Endothelial cell of umbilical vein (primary cell): ENCODE measurements around the gene ZNF471. TPM values are rescaled to one million over a fixed set of nuclear protein-coding genes. Genes with fewer than 3 reads are reported as not detected.
A peak's percentile ranks its signal among the peaks of the same experiment; 100 is the strongest.

Source experiments
- BruUV-seq: library from RNA; stranded (reverse); fragments of 400-500 nt; replicated peaks from 2 replicates; lab custom pipeline; 2021; lab: Mats Ljungman, UMichigan
- CTCF ChIA-PET: fragments of 300-600, 350-600 bp; sonication (Branson Sonifier 250); formaldehyde crosslinking; loops from one replicate; lab custom pipeline; 2021; ENCODE audit warnings: antibody characterized with exemption, inconsistent platforms; lab: Charles Lee
- POLR2A ChIA-PET: fragments of 300-600, 350-600 bp; sonication (Branson Sonifier 250); formaldehyde crosslinking; loops from one replicate; lab custom pipeline; 2021; ENCODE audit warnings: antibody characterized with exemption, inconsistent platforms; lab: Charles Lee
- DNase-seq: peaks from one replicate; pipeline ENCODE4 v3.0.0-alpha.2; 2011; ENCODE audit warnings: low read depth, low spot score
- FAIRE-seq: peaks from 2 replicates; lab custom pipeline; 2011; peaks lifted over from hg19 to GRCh38; lab: Jason Lieb, UNC
- H2AFZ ChIP-seq: 2 replicates; pipeline ENCODE4 v1.6.0; 2012; ENCODE audit warnings: low read depth, low read length, control low read depth, inconsistent platforms
- H3K27ac ChIP-seq: 2 replicates; pipeline ENCODE4 v1.5.1; 2011; ENCODE audit warnings: low read depth, mild to moderate bottlenecking, control low read depth, low read length, moderate library complexity; ENCODE audit not compliant: insufficient read depth
- H3K27me3 ChIP-seq, 2 experiments: 2 replicates each; pipeline versions ENCODE4 v1.6.0 to v1.6.1; 2011; ENCODE audit warnings: low read length in 2 of 2, mixed read lengths in 1 of 2; ENCODE audit not compliant: control insufficient read depth in 2 of 2, insufficient read depth in 2 of 2
- H3K36me3 ChIP-seq, 2 experiments: 2 replicates in 1 of 2; 3 replicates in 1 of 2; pipeline ENCODE4 v1.5.1; 2011; ENCODE audit warnings: low read length in 2 of 2, mild to moderate bottlenecking in 1 of 2, moderate library complexity in 1 of 2; ENCODE audit not compliant: control insufficient read depth in 2 of 2, insufficient read depth in 2 of 2; ENCODE audit errors: extremely low read depth in 1 of 2
- H3K4me1 ChIP-seq: 3 replicates; pipeline ENCODE4 v1.5.1; 2011; ENCODE audit warnings: mild to moderate bottlenecking, low read length; ENCODE audit not compliant: control insufficient read depth, insufficient read depth; ENCODE audit errors: extremely low read depth
- H3K4me2 ChIP-seq: 2 replicates; pipeline ENCODE4 v1.6.1; 2011; ENCODE audit warnings: low read length, control low read depth, mixed read lengths; ENCODE audit not compliant: insufficient read depth
- H3K4me3 ChIP-seq, 3 experiments: fragments of 200-600 bp in 1 of 3; sonication (generic), shearing (Covaris generic) in 1 of 3; replicated peaks in 1 of 3; 2 replicates each; pipeline ENCODE4 v1.5.1; 2011 to 2016; ENCODE audit warnings: control low read depth in 3 of 3, low read length in 3 of 3, mild to moderate bottlenecking in 2 of 3, inconsistent platforms in 1 of 3, low read depth in 1 of 3, moderate library complexity in 1 of 3; ENCODE audit not compliant: insufficient read depth in 1 of 3
- H3K79me2 ChIP-seq: 2 replicates; pipeline ENCODE4 v1.6.0; 2012; ENCODE audit warnings: low read length, inconsistent platforms; ENCODE audit not compliant: control insufficient read depth, insufficient read depth
- H3K9ac ChIP-seq: replicated peaks from 2 replicates; pipeline ENCODE3; 2011; ENCODE audit warnings: low read length, control low read depth; ENCODE audit not compliant: insufficient read depth; ENCODE audit errors: extremely low read depth
- H3K9me1 ChIP-seq: replicated peaks from 3 replicates; pipeline ENCODE4 v1.6.0; 2011; ENCODE audit warnings: mild to moderate bottlenecking, low read length; ENCODE audit not compliant: control insufficient read depth, insufficient read depth; ENCODE audit errors: extremely low read depth
- H3K9me3 ChIP-seq: replicated peaks from 2 replicates; pipeline ENCODE4 v1.5.1; 2012; ENCODE audit warnings: low read length, inconsistent platforms; ENCODE audit not compliant: control insufficient read depth, insufficient read depth
- H4K20me1 ChIP-seq: replicated peaks from 2 replicates; pipeline ENCODE3; 2011; ENCODE audit warnings: mild to moderate bottlenecking, low read length; ENCODE audit not compliant: control insufficient read depth, insufficient read depth; ENCODE audit errors: extremely low read depth
- CTCF ChIP-seq, 2 donors: IDR thresholded peaks; 1 replicate in 1 of 2; 2 replicates in 1 of 2; pipeline ENCODE4 v1.5.1; 2011; ENCODE audit warnings: low read length in 2 of 2, mild to moderate bottlenecking in 2 of 2, moderate library complexity in 2 of 2, control low read depth in 1 of 2, inconsistent platforms in 1 of 2, low read depth in 1 of 2; ENCODE audit not compliant: insufficient read depth in 1 of 2; ENCODE audit errors: extremely low read depth in 1 of 2
- EZH2 ChIP-seq: IDR thresholded peaks from 2 replicates; pipeline ENCODE4 v1.6.1; 2012; ENCODE audit warnings: borderline replicate concordance, low read depth, mild to moderate bottlenecking, moderate library complexity, low read length, inconsistent platforms; ENCODE audit not compliant: severe bottlenecking
- FOS ChIP-seq: IDR thresholded peaks from 2 replicates; pipeline ENCODE4 v1.6.1; 2011; ENCODE audit warnings: mild to moderate bottlenecking, low read length, moderate library complexity, borderline replicate concordance; ENCODE audit not compliant: insufficient read depth
- GATA2 ChIP-seq: IDR thresholded peaks from 2 replicates; pipeline ENCODE4 v1.7.0; 2011; ENCODE audit warnings: low read depth, mild to moderate bottlenecking, moderate library complexity, mixed read lengths, low read length; ENCODE audit not compliant: insufficient read length, insufficient read depth
- MAX ChIP-seq: IDR thresholded peaks from 2 replicates; pipeline ENCODE4 v1.6.1; 2011; ENCODE audit not compliant: insufficient read depth, insufficient read length
- POLR2A ChIP-seq: IDR thresholded peaks from 2 replicates; pipeline ENCODE4 v1.6.1; 2012; ENCODE audit warnings: low read depth, mild to moderate bottlenecking, control low read depth, low read length
- POLR2AphosphoS5 ChIP-seq: IDR thresholded peaks from 2 replicates; pipeline ENCODE4 v1.6.1; 2012; ENCODE audit warnings: low read depth, mild to moderate bottlenecking, control low read depth, low read length, moderate library complexity; ENCODE audit not compliant: insufficient read depth
- dilution Hi-C: fragments of 300-500 bp; cut with MboI; formaldehyde crosslinking; loops from one replicate; pipeline ENCODE4 v1.15.0; 2019; ENCODE audit warnings: low sequenced_read_pairs; ENCODE audit not compliant: extremely low pct_ligation_motif_present
- intact Hi-C: fragments of 100-400 bp; cut with micrococcal nuclease; formaldehyde crosslinking; loops from one replicate; pipeline ENCODE4 v1.10.0; 2022
- polyA plus RNA-seq, 4 experiments: library from polyadenylated mRNA; depleted of rRNA in 3 of 4; stranded (reverse) in 3 of 4; unstranded in 1 of 4; fragments of >200 nt; gene quantifications; 2 replicates each; pipeline versions ENCODE4 v1.2.1 to v1.2.3, GENCODE V29; 2011 to 2012; ENCODE audit warnings: missing spikeins in 1 of 4
- total RNA-seq: library from RNA; stranded (reverse); gene quantifications from 2 replicates; pipeline ENCODE4 v1.2.3, GENCODE V29; 2021

The ZNF471 gene
- total and polyA plus RNA-seq, 2 donors (not counting 3 experiments of a cell fraction or from before 2014, with no cell fraction given): 0.92 to 3.1 TPM

- Histone ChIP-seq H3K36me3 (no peaks in the 10 kb centered on the region), H3K9me1 (no peaks in the 10 kb centered on the region), H3K4me1 (no peaks in the 10 kb centered on the region), H3K4me2 (peak within 1 kb of the TSS; percentile 73), H3K4me3 (peak within 1 kb of the TSS in 2 of 3 experiments; percentile 54 to 65), H3K79me2 (no peaks in the 10 kb centered on the region), H3K9ac (peak within 1 kb of the TSS; percentile 6), H3K27me3 (no peaks in the 10 kb centered on the region), H2AFZ (peak within 1 kb of the TSS; percentile 45), H3K27ac (no peak within 1 kb of the TSS), H3K9me3 (no peaks in the 10 kb centered on the region), H4K20me1 (no peaks in the 10 kb centered on the region)
- POLR2A ChIA-PET: no interaction called here
- TF ChIP-seq POLR2AphosphoS5: no peak
- TF ChIP-seq POLR2A: no peak
- TF ChIP-seq GATA2: no peak
- no peak for TF ChIP-seq MAX
- BruUV-seq: no TSS peak
- no peak for FAIRE-seq
- dilution Hi-C loops (no loop called here), intact Hi-C loops (no loop called here)
- peak; percentile 3 for DNase-seq
- CTCF ChIA-PET: no interaction called here
Observed at GRCh38 chr19:56476651-56477428, 30.8 kb upstream of the ZNF471 start, which contains the start of gene ZNF667. TSS of gene ZNF667 (minus strand) at chr19:56477345. CDS start at chr19:56462370, 14,975 bp downstream.

- Histone ChIP-seq H2AFZ (peak overlapping the region; percentile 32), H3K9ac (peak overlapping the region; percentile 6), H3K79me2 (no peaks in the 10 kb centered on the region), H3K9me3 (no peaks in the 10 kb centered on the region), H3K4me1 (no peaks in the 10 kb centered on the region), H3K27me3 (no peaks in the 10 kb centered on the region), H3K4me3 (peak overlapping the region in 2 of 3 experiments; percentile 54 to 65), H3K27ac (no peak overlapping the region), H3K9me1 (no peaks in the 10 kb centered on the region), H3K4me2 (peak overlapping the region; percentile 73), H3K36me3 (no peaks in the 10 kb centered on the region), H4K20me1 (no peaks in the 10 kb centered on the region)
- DNase-seq: peak; percentile 82
- TF ChIP-seq MAX (peak; percentile 31), CTCF (IDR thresholded peaks at IDR 0.05; ENCODE audit: extremely low read depth in 1 of 2, insufficient read depth in 1 of 2, low read depth in 1 of 2, low read length in 2 of 2) (no peak), EZH2 (no peak), POLR2A (no peak), FOS (no peak)
- POLR2A ChIA-PET: no interaction called here
- intact Hi-C loops: loop anchor here (1.0 kb wide), 1 partner anchor 30 kb away; the partner anchor contains the start of gene ZNF471
- BruUV-seq: no TSS peak
- CTCF ChIA-PET: no interaction called here
- dilution Hi-C loops: no loop called here
- peak; percentile 4 for FAIRE-seq
Observed at GRCh38 chr19:56477429-56478338, 30.0 kb upstream of the ZNF471 start.
